H1 (cell line): ENCODE measurements around the gene KCNA1. TPM values are rescaled to one million over a fixed set of nuclear protein-coding genes. Genes with fewer than 3 reads are reported as not detected.

ENCODE experiments used
- CTCF ChIA-PET: fragments of 300-600 bp; sonication (Branson Sonifier 250); formaldehyde crosslinking; loops from one replicate; lab custom pipeline; 2021; ENCODE audit not compliant: partially characterized antibody; lab: Charles Lee
- POLR2A ChIA-PET: fragments of 300-600 bp; sonication (Branson Sonifier 250); formaldehyde crosslinking; loops from one replicate; lab custom pipeline; 2021; ENCODE audit warnings: inconsistent platforms; ENCODE audit not compliant: partially characterized antibody; lab: Charles Lee
- DNase-seq, 2 experiments: peaks; one replicate each; pipeline versions ENCODE4 v3.0.0 to v3.0.0-alpha.2; 2010 to 2022; ENCODE audit warnings: low spot score in 2 of 2, low read depth in 1 of 2, mixed read lengths in 1 of 2
- FAIRE-seq: peaks from 2 replicates; lab custom pipeline; 2011; peaks lifted over from hg19 to GRCh38; lab: Jason Lieb, UNC
- H2AFZ ChIP-seq: 2 replicates; pipeline ENCODE4 v1.8.1; 2012; ENCODE audit warnings: low read length, inconsistent platforms
- H2AK5ac ChIP-seq: 2 replicates; pipeline ENCODE4 v1.6.1; 2013; ENCODE audit warnings: low read depth, low read length
- H2BK120ac ChIP-seq: replicated peaks from 2 replicates; pipeline ENCODE3; 2013; ENCODE audit warnings: low read depth, low read length, inconsistent platforms
- H2BK12ac ChIP-seq: 2 replicates; pipeline ENCODE4 v1.6.1; 2013; ENCODE audit warnings: low read depth, low read length
- H2BK15ac ChIP-seq: 2 replicates; pipeline ENCODE4 v1.6.1; 2013; ENCODE audit warnings: low read length
- H2BK20ac ChIP-seq: 2 replicates; pipeline ENCODE4 v1.6.1; 2013; ENCODE audit warnings: low read length
- H2BK5ac ChIP-seq: 2 replicates; pipeline ENCODE4 v1.6.1; 2013; ENCODE audit warnings: low read depth, low read length
- H3K14ac ChIP-seq: 2 replicates; pipeline ENCODE4 v1.6.1; 2013; ENCODE audit warnings: inconsistent platforms; ENCODE audit not compliant: insufficient read length
- H3K18ac ChIP-seq: 2 replicates; pipeline ENCODE4 v1.6.1; 2013; ENCODE audit warnings: low read length; ENCODE audit errors: extremely low read depth
- H3K23ac ChIP-seq: 2 replicates; pipeline ENCODE4 v1.6.1; 2013; ENCODE audit warnings: inconsistent platforms; ENCODE audit not compliant: insufficient read length
- H3K23me2 ChIP-seq: 2 replicates; pipeline ENCODE4 v1.6.1; 2013; ENCODE audit warnings: low read depth, low read length
- H3K27ac ChIP-seq: 2 replicates; pipeline ENCODE4 v1.6.1; 2011; ENCODE audit warnings: low read depth, low read length, inconsistent platforms
- H3K27me3 ChIP-seq, 4 experiments: replicated peaks in 1 of 4; 1 replicate in 1 of 4; 2 replicates in 3 of 4; pipeline versions ENCODE4 v1.6.1 to v1.8.1; 2011 to 2013; ENCODE audit warnings: low read length in 3 of 4, mild to moderate bottlenecking in 3 of 4, inconsistent platforms in 2 of 4, mixed read lengths in 2 of 4, moderate library complexity in 1 of 4; ENCODE audit not compliant: control insufficient read depth in 3 of 4, insufficient read depth in 3 of 4; ENCODE audit errors: extremely low read depth in 1 of 4
- H3K36me3 ChIP-seq, 4 experiments: 2 replicates each; pipeline versions ENCODE4 v1.6.1 to v1.8.1; 2011 to 2013; ENCODE audit warnings: mild to moderate bottlenecking in 4 of 4, low read length in 3 of 4, moderate library complexity in 2 of 4, control low read depth in 1 of 4, inconsistent platforms in 1 of 4; ENCODE audit not compliant: insufficient read depth in 4 of 4, control insufficient read depth in 2 of 4
- H3K4ac ChIP-seq: replicated peaks from 2 replicates; pipeline ENCODE3; 2013; ENCODE audit warnings: low read length, low read depth, mixed read lengths, inconsistent platforms; ENCODE audit not compliant: insufficient read length
- H3K4me1 ChIP-seq, 4 experiments: replicated peaks in 1 of 4; 1 replicate in 1 of 4; 2 replicates in 3 of 4; pipeline versions ENCODE4 v1.6.1 to v1.8.1; 2011 to 2013; ENCODE audit warnings: low read length in 3 of 4, inconsistent platforms in 2 of 4, mixed read lengths in 1 of 4; ENCODE audit not compliant: insufficient read depth in 4 of 4, control insufficient read depth in 3 of 4
- H3K4me2 ChIP-seq, 2 experiments: 2 replicates each; pipeline versions ENCODE4 v1.6.1 to v1.8.1; 2011 to 2013; ENCODE audit warnings: low read depth in 2 of 2, low read length in 2 of 2, control low read depth in 1 of 2, inconsistent platforms in 1 of 2, mild to moderate bottlenecking in 1 of 2; ENCODE audit not compliant: insufficient read depth in 1 of 2
- H3K4me3 ChIP-seq, 4 experiments: fragments of 200-600, 300-600 bp in 1 of 4; sonication (generic), shearing (Covaris generic), sonication (Bioruptor Twin) in 1 of 4; 2 replicates each; pipeline versions ENCODE4 v1.5.1 to v1.8.1; 2011 to 2016; ENCODE audit warnings: low read length in 4 of 4, low read depth in 3 of 4, control low read depth in 2 of 4, inconsistent platforms in 2 of 4, mild to moderate bottlenecking in 2 of 4, mixed read lengths in 1 of 4, moderate library complexity in 1 of 4; ENCODE audit not compliant: insufficient read depth in 2 of 4; ENCODE audit errors: extremely low read depth in 1 of 4
- H3K56ac ChIP-seq: replicated peaks from 2 replicates; pipeline ENCODE3; 2013; ENCODE audit warnings: low read depth, mild to moderate bottlenecking, mixed read lengths, low read length, inconsistent platforms; ENCODE audit not compliant: insufficient read length
- H3K79me1 ChIP-seq: 2 replicates; pipeline ENCODE4 v1.6.1; 2013; ENCODE audit warnings: low read depth, low read length, control low read depth
- H3K79me2 ChIP-seq, 2 experiments: 2 replicates each; pipeline versions ENCODE4 v1.6.1 to v1.8.1; 2012 to 2013; ENCODE audit warnings: low read length in 2 of 2, mild to moderate bottlenecking in 2 of 2, inconsistent platforms in 1 of 2; ENCODE audit not compliant: insufficient read depth in 2 of 2, control insufficient read depth in 1 of 2
- H3K9ac ChIP-seq, 4 experiments: replicated peaks in 1 of 4; 1 replicate in 1 of 4; 2 replicates in 3 of 4; pipeline versions ENCODE4 v1.6.1 to v1.8.1; 2011 to 2013; ENCODE audit warnings: low read depth in 3 of 4, low read length in 3 of 4, control low read depth in 2 of 4, mild to moderate bottlenecking in 2 of 4, moderate library complexity in 2 of 4, inconsistent platforms in 1 of 4; ENCODE audit errors: extremely low read depth in 1 of 4
- H3K9me3 ChIP-seq, 2 experiments: 2 replicates each; pipeline versions ENCODE4 v1.6.1 to v1.8.1; 2012 to 2013; ENCODE audit warnings: mild to moderate bottlenecking in 2 of 2, moderate library complexity in 2 of 2, control low read depth in 1 of 2, inconsistent platforms in 1 of 2, low read depth in 1 of 2, low read length in 1 of 2, mixed read lengths in 1 of 2; ENCODE audit not compliant: insufficient read depth in 2 of 2
- H4K20me1 ChIP-seq, 2 experiments: replicated peaks in 1 of 2; 2 replicates each; pipeline versions ENCODE3 to v1.8.1; 2011 to 2013; ENCODE audit warnings: inconsistent platforms in 2 of 2, low read length in 2 of 2, mild to moderate bottlenecking in 1 of 2; ENCODE audit not compliant: insufficient read depth in 2 of 2, control insufficient read depth in 1 of 2
- H4K5ac ChIP-seq: 2 replicates; pipeline ENCODE4 v1.6.1; 2013; ENCODE audit warnings: low read length, low read depth, mixed read lengths, inconsistent platforms; ENCODE audit not compliant: insufficient read length
- H4K8ac ChIP-seq: 2 replicates; pipeline ENCODE4 v1.8.0; 2013; ENCODE audit warnings: mild to moderate bottlenecking, moderate library complexity, low read length, inconsistent platforms; ENCODE audit not compliant: insufficient read depth; ENCODE audit errors: extremely low read depth
- H4K91ac ChIP-seq: replicated peaks from 2 replicates; pipeline ENCODE3; 2013; ENCODE audit warnings: low read length, mixed read lengths, inconsistent platforms; ENCODE audit not compliant: insufficient read length
- E2F6 ChIP-seq: IDR thresholded peaks from 2 replicates; pipeline ENCODE4 v1.6.1; 2012; ENCODE audit warnings: inconsistent platforms
- KDM4A ChIP-seq: IDR thresholded peaks from one replicate; pipeline ENCODE4 v1.7.1; 2012; ENCODE audit warnings: low read depth, mild to moderate bottlenecking, moderate library complexity, low read length, inconsistent platforms; ENCODE audit not compliant: severe bottlenecking
- PHF8 ChIP-seq: fragments of 200-600 bp; sonication (generic); conservative IDR thresholded peaks from 2 replicates; pipeline ENCODE4 v1.7.1; 2012; ENCODE audit warnings: low read depth, mild to moderate bottlenecking, inconsistent platforms, low read length, moderate library complexity
- SIRT6 ChIP-seq: IDR thresholded peaks from one replicate; pipeline ENCODE4 v1.7.1; 2012; ENCODE audit warnings: low read length, inconsistent platforms
- SP4 ChIP-seq: IDR thresholded peaks from 2 replicates; pipeline ENCODE4 v1.6.1; 2012; ENCODE audit warnings: low read length, inconsistent platforms
- WGBS, 2 experiments: shearing (Covaris generic) in 1 of 2; methylation state at CpG; one replicate each; pipeline versions ENCODE4 v1.1.6 to v1.1.7; 2013 to 2015; ENCODE audit warnings: low lambda C conversion rate in 2 of 2, mixed read lengths in 2 of 2, inconsistent platforms in 1 of 2, low coverage in 1 of 2, missing lambda C conversion rate in 1 of 2; ENCODE audit not compliant: insufficient replicate concordance in 2 of 2, insufficient coverage in 1 of 2, insufficient read length in 1 of 2; ENCODE audit errors: extremely low coverage in 1 of 2, missing lambda C conversion rate in 1 of 2; 5-methylcytosine and 5-hydroxymethylcytosine counted together
- polyA plus RNA-seq, 7 experiments: library from polyadenylated mRNA; depleted of rRNA in 3 of 7; stranded (reverse) in 5 of 7; unstranded in 2 of 7; fragments of >200 nt in 5 of 7; fragments of 200-250 nt in 2 of 7; gene quantifications; 1 replicate in 5 of 7; 2 replicates in 1 of 7; 4 replicates in 1 of 7; pipeline versions ENCODE4 v1.2.1 to v1.2.3, GENCODE V29; 2011 to 2013; ENCODE audit warnings: missing spikeins in 2 of 7, mixed read lengths in 2 of 7
- total RNA-seq: library from RNA; stranded (reverse); fragmentation: NEBNext Ultra II Directional; extraction: Animal tissue kit (Norgen Biotek cat#: 25700); gene quantifications from 2 replicates; pipeline ENCODE4 v1.2.1, GENCODE V29; 2021

The KCNA1 gene
- total and polyA plus RNA-seq, 2 of the 8 experiments (the other 6 are each of a cell fraction or from before 2014, with no cell fraction given), result 0.23 to 0.30 TPM

GRCh38 chr12:4860741-4861140 lies 49.0 kb upstream of the KCNA1 start:
- Histone ChIP-seq H4K20me1 (no peaks in the 10 kb centered on the region), H2BK12ac (no peak overlapping the region), H4K91ac (no peak overlapping the region), H2AFZ (no peak overlapping the region), H3K23me2 (no peaks in the 10 kb centered on the region), H3K4me1 (peaks cover 2 to 14% (median 6%) of the 10 kb centered on the region in 4 experiments; a peak in 6 of 7 replicates), H3K56ac (no peak overlapping the region), H3K9ac (no peak overlapping the region), H3K18ac (no peak overlapping the region), H3K36me3 (no peaks in the 10 kb centered on the region), H4K5ac (no peak overlapping the region), H3K4ac (no peak overlapping the region), H3K9me3 (no peaks in the 10 kb centered on the region), H3K79me2 (no peaks in the 10 kb centered on the region), H3K4me2 (no peak overlapping the region), H3K4me3 (no peak overlapping the region), H2AK5ac (no peak overlapping the region), H4K8ac (no peak overlapping the region), H3K23ac (no peak overlapping the region), H3K27me3 (peaks cover 0 to 13% (median 6%) of the 10 kb centered on the region in 4 experiments; a peak in 4 of 7 replicates), H2BK15ac (no peak overlapping the region), H2BK20ac (no peak overlapping the region), H3K27ac (no peak overlapping the region), H3K79me1 (no peaks in the 10 kb centered on the region), H3K14ac (no peak overlapping the region), H2BK5ac (no peak overlapping the region), H2BK120ac (no peak overlapping the region)
- FAIRE-seq, result no peak
- DNase-seq, result no peak
- CTCF ChIA-PET, result interaction anchor here (0.7 to 16.6 kb wide), 8 partner anchors 7 to 299 kb away, joined by 3 to 162 read pairs (median 4); partner anchors contain the start of genes DYRK4 and KCNA1
- 85% methylated on average over 6 of the region's 6 CpGs; no CpG with 5 or more reads in 1 of the 2 experiments for WGBS, 2 experiments
- POLR2A ChIA-PET, result no interaction called here
- TF ChIP-seq SP4 (no peak), KDM4A (no peak), PHF8 (no peak), SIRT6 (no peak), E2F6 (no peak)
